ENCODE data around the gene CDK14.

Gene CDK14

DNA sequence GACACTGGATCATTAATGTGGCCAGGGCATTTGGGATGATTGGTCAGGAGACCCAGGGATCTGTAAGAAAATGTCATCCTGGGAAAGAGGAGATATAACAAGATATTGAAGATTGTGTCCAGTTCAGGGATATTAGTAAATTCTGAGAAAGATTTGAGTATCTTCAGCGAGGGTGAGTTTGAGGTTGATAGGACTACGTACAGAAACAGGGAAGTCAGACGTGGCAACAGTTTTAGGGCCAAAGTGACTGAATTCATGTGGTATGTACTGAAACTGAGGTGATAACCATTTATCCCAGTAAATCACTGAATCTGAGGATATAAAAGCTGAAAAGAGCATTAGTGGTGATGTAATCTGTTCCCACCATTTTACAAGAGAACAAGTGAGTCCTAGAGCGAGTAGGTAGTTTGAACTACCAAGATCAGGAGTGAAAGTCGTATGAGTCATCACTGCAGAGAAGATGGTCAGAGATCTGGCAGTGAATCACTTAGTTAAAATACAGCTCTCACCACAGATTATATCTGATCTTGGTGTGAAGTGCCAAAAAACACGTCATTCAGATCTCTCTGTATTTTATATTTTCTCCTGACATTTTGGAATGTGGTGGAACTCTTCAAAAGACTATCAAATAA, 220.5 kb downstream of the CDK14 start:
- H3K4me3 Mint-ChIP-seq = no peak overlapping the region
- peaks cover 15% of the 10 kb centered on the region for H3K9me3 Mint-ChIP-seq
- peaks cover 7% of the 10 kb centered on the region for H3K36me3 Mint-ChIP-seq (ENCODE audit: low read depth)
- H3K27ac Mint-ChIP-seq = no peak overlapping the region
- H3K27me3 Mint-ChIP-seq = peaks cover 6% of the 10 kb centered on the region
- H3K4me1 Mint-ChIP-seq (ENCODE audit: low read depth) = peaks cover 15% of the 10 kb centered on the region

GRCh38 chr7:90817151-90817550, 221.0 kb downstream of the CDK14 start:
- Mint-ChIP-seq H3K36me3 (ENCODE audit: low read depth) (peaks cover 7% of the 10 kb centered on the region), H3K9me3 (peaks cover 15% of the 10 kb centered on the region), H3K27me3 (peaks cover 6% of the 10 kb centered on the region), H3K4me1 (ENCODE audit: low read depth) (peaks cover 15% of the 10 kb centered on the region), H3K27ac (no peak overlapping the region), H3K4me3 (no peak overlapping the region)

DNA sequence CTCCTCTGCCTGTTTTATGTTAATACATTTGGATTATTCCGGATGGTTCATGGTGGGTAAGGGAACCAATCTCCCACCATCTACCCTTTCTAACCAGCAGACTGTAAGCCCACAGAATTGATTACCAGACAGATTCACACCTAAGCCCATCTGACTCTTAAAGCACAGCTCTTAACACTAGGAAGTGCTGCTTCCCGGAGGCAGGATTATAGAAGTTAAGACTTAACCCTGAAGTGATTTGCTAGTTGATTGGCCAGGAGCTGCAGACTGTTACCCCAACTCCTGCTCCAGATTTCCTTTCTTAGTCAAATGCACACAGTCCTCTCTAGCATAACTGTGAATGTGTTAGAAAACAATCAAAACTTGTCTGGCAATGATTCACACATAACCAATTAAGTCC, 221.7 kb downstream of the CDK14 start:
- Mint-ChIP-seq H3K36me3 (ENCODE audit: low read depth) (peaks cover 7% of the 10 kb centered on the region), H3K4me1 (ENCODE audit: low read depth) (peaks cover 15% of the 10 kb centered on the region), H3K4me3 (no peak overlapping the region), H3K9me3 (peaks cover 15% of the 10 kb centered on the region), H3K27me3 (peaks cover 6% of the 10 kb centered on the region), H3K27ac (no peak overlapping the region)

DNA sequence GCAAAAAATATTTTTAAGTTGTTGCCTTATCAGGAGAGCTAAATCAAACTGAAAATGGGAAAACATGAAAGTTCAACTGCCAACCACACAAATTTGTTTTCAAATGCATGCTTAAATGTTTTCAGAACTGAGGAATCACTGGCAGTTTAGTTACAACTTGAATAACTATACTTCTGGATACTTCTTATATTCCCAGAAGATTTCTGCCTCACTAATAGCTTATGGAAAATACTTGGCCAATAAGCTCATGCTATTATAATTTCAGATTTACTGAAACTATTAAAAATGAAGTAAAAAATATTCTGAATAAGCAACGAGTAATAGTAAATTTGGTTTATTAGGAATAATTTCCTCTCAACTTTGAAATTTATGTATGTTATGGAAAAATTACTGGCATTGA, 222.2 kb downstream of the CDK14 start:
- Mint-ChIP-seq H3K36me3 (ENCODE audit: low read depth) (peaks cover 7% of the 10 kb centered on the region), H3K4me3 (no peak overlapping the region), H3K4me1 (ENCODE audit: low read depth) (peaks cover 15% of the 10 kb centered on the region), H3K27ac (no peak overlapping the region), H3K27me3 (peaks cover 6% of the 10 kb centered on the region), H3K9me3 (peaks cover 15% of the 10 kb centered on the region)

GRCh38 chr7:90821961-90822620, 226.0 kb downstream of the CDK14 start:
- H3K27me3 Mint-ChIP-seq = peaks cover 6% of the 10 kb centered on the region
- no peak overlapping the region for H3K27ac Mint-ChIP-seq
- H3K36me3 Mint-ChIP-seq (ENCODE audit: low read depth) = peaks cover 7% of the 10 kb centered on the region
- H3K9me3 Mint-ChIP-seq = peaks cover 13% of the 10 kb centered on the region
- H3K4me3 Mint-ChIP-seq = no peak overlapping the region
- H3K4me1 Mint-ChIP-seq (ENCODE audit: low read depth) = peaks cover 9% of the 10 kb centered on the region

DNA sequence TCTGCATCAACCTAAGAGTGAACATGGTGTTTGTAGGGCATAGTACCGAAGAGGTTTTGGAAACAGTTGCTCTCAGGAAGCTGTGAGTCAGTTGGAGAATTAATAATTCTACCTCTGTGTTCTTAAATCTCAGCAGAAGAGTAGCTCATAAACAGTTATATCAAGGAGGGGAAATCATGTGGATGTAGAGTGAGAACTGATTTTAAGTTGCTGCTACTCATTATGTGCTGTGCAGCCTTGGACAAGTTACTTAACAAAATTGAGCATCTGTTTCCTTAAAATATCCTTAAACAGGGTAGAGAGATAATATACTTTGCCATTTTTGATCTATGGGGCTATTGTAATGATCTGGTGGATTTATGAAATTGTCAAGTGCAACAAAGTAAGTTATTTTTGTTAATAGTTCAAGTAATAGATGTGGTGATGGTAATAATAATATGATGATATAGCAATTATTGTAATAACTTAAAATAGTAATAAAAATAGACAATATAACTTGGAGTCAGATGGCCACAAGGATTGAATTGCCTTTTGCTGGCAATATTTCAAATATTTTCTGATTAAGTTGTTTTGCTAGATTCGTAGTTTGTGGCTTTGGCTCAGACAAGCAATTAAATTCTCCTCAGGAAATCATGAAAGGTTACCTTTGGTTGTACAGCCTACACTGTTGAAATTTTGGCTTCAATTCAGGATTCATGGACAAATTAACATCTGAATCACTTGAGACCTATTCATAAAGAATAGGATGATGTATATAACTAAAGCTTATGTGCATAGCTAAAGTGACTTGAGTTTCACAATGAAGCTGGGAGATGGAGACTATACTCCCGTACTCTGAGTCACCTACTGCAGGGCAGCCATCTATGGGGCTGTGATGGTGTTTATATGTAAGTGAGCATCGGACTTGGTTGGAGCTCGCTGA, 228.5 kb downstream of the CDK14 start:
- Mint-ChIP-seq H3K9me3 (peaks cover 25% of the 10 kb centered on the region), H3K27ac (no peak overlapping the region), H3K4me3 (no peak overlapping the region), H3K36me3 (ENCODE audit: low read depth) (peaks cover 7% of the 10 kb centered on the region), H3K4me1 (ENCODE audit: low read depth) (no peaks in the 10 kb centered on the region), H3K27me3 (peaks cover 6% of the 10 kb centered on the region)

DNA sequence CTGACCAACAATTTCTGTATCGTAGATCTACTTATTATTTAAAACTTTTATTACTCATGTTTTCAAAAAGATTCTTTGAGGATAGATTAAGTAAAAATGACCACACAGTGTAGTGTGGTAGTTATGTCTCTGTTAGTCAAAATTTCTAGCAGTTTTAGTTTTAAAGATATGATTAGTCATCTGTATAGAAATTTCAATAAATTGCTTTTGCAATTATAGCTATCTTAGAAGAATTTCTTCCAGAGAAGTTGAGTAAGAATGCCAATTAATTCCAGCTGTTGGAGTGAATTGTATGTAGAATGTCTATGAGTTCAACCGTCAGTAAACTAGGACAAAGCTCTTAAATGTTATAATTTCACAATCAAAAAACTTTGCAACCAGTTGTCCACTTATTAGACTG, 229.7 kb downstream of the CDK14 start:
- Mint-ChIP-seq H3K4me1 (ENCODE audit: low read depth) (no peaks in the 10 kb centered on the region), H3K9me3 (peaks cover 22% of the 10 kb centered on the region), H3K27me3 (no peaks in the 10 kb centered on the region), H3K27ac (no peak overlapping the region), H3K36me3 (ENCODE audit: low read depth) (peaks cover under 1% of the 10 kb centered on the region), H3K4me3 (no peak overlapping the region)

- H3K27ac Mint-ChIP-seq = no peak overlapping the region
- no peaks in the 10 kb centered on the region for H3K27me3 Mint-ChIP-seq
- H3K36me3 Mint-ChIP-seq (ENCODE audit: low read depth) = no peaks in the 10 kb centered on the region
- no peaks in the 10 kb centered on the region for H3K4me1 Mint-ChIP-seq (ENCODE audit: low read depth)
- no peak overlapping the region for H3K4me3 Mint-ChIP-seq
- peaks cover 24% of the 10 kb centered on the region for H3K9me3 Mint-ChIP-seq
These were observed 232.5 kb downstream of the CDK14 start for GRCh38 chr7:90828601-90829000.

DNA sequence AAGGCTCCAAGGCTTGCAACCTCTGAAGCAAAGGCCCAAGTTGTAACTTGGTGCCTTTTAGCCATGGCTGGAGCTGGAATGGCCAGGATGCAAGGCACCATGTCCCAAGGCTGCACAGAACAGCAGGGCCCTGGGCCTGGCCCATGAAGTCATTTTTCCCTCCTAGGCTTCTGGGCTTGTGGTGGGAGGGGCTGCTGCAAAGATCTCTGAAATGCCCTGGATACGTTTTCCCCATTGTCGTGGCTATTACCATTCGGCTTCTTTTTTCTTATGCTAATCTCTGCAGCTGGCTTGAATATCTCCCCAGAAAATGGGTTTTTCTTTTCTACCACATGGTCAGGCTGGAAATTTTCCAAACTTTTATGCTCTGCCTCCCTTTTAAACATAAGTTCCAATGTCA, 234.2 kb downstream of the CDK14 start:
- H3K27ac Mint-ChIP-seq = no peak overlapping the region
- no peaks in the 10 kb centered on the region for H3K27me3 Mint-ChIP-seq
- H3K36me3 Mint-ChIP-seq (ENCODE audit: low read depth) = no peaks in the 10 kb centered on the region
- H3K4me3 Mint-ChIP-seq = no peak overlapping the region
- H3K4me1 Mint-ChIP-seq (ENCODE audit: low read depth) = no peaks in the 10 kb centered on the region
- peaks cover 24% of the 10 kb centered on the region for H3K9me3 Mint-ChIP-seq

- H3K27me3 Mint-ChIP-seq = no peaks in the 10 kb centered on the region
- H3K4me3 Mint-ChIP-seq = no peak overlapping the region
- no peak overlapping the region for H3K27ac Mint-ChIP-seq
- H3K36me3 Mint-ChIP-seq (ENCODE audit: low read depth) = no peaks in the 10 kb centered on the region
- H3K9me3 Mint-ChIP-seq = peaks cover 17% of the 10 kb centered on the region
- H3K4me1 Mint-ChIP-seq (ENCODE audit: low read depth) = no peaks in the 10 kb centered on the region
These were observed 236.6 kb downstream of the CDK14 start for GRCh38 chr7:90832726-90833125.

DNA sequence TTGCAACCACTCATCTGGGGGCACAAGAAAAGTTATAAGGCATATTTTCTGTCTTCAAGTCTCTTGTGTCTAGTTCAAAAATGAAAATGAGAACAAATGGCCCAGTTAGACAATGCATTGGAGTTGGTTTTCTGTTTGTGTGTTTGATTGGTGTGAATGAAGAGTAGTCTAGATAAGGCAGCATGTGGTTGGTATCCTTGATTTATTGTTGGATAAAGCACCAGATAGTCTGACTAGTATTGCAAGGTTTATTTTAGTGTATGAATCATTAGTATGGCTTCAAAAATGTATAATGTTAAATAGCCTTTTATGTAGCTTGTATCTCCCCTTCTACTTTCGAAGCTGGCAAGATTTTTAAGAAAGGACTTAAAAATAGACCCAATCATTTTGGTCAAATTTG, 237.3 kb downstream of the CDK14 start:
- H3K27me3 Mint-ChIP-seq = no peaks in the 10 kb centered on the region
- peaks cover 21% of the 10 kb centered on the region for H3K9me3 Mint-ChIP-seq
- no peak overlapping the region for H3K27ac Mint-ChIP-seq
- no peaks in the 10 kb centered on the region for H3K4me1 Mint-ChIP-seq (ENCODE audit: low read depth)
- no peak overlapping the region for H3K4me3 Mint-ChIP-seq
- no peaks in the 10 kb centered on the region for H3K36me3 Mint-ChIP-seq (ENCODE audit: low read depth)

DNA sequence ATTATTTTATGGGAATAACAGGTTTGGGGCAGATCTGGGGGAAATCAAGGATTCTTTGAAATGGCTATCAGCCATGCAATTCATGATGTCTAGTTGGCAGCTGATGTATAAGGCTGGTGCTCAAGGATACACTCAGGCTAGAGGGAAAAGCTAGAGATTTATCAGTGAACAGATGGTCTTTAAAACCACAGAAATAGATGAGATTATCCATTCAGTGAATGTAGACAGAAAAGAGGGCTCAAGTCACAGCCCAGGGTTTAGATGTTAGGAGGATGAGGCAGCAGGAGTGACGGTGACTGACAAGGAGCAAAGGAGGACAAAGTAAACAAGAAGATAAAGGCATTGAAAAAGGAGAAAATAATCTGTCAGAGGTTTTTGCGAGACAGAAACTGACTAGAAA, 238.7 kb downstream of the CDK14 start:
- no peaks in the 10 kb centered on the region for H3K27me3 Mint-ChIP-seq

GRCh38 chr7:90835861-90836260, 239.7 kb downstream of the CDK14 start:
- Mint-ChIP-seq H3K36me3 (ENCODE audit: low read depth) (peaks cover 5% of the 10 kb centered on the region), H3K4me1 (ENCODE audit: low read depth) (no peaks in the 10 kb centered on the region), H3K9me3 (peaks cover 17% of the 10 kb centered on the region), H3K27me3 (no peaks in the 10 kb centered on the region), H3K4me3 (no peak overlapping the region), H3K27ac (no peak overlapping the region)

More for the DNA sequence above, 238.7 kb downstream of the CDK14 start:
- Mint-ChIP-seq H3K9me3 (peaks cover 22% of the 10 kb centered on the region), H3K4me1 (ENCODE audit: low read depth) (no peaks in the 10 kb centered on the region), H3K4me3 (no peak overlapping the region), H3K27ac (no peak overlapping the region), H3K36me3 (ENCODE audit: low read depth) (peaks cover 5% of the 10 kb centered on the region)

DNA sequence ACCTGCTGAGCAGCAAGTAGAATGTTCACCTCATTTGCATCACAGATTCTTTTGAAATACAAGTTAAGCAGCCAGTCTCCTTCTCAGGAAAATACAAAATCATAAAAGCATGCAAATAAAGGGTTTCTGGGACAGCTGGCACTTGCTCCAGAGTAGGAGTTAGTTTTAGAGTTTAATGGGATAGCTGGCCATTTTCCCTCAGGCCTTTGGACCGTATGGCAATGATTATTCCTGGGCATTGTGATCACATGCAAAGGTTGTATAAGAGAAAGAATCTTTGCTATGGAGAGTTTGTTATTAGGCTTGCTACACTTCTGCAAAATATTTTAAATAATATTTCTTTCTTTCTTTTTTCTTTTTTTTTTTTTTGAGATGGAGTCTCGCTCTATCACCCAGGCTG, 240.8 kb downstream of the CDK14 start:
- H3K4me3 Mint-ChIP-seq = no peak overlapping the region
- peaks cover 5% of the 10 kb centered on the region for H3K36me3 Mint-ChIP-seq (ENCODE audit: low read depth)
- peaks cover 12% of the 10 kb centered on the region for H3K9me3 Mint-ChIP-seq
- H3K4me1 Mint-ChIP-seq (ENCODE audit: low read depth) = no peaks in the 10 kb centered on the region
- H3K27me3 Mint-ChIP-seq = no peaks in the 10 kb centered on the region
- no peak overlapping the region for H3K27ac Mint-ChIP-seq

GRCh38 chr7:90838799-90839198, 242.7 kb downstream of the CDK14 start:
- Mint-ChIP-seq H3K36me3 (ENCODE audit: low read depth) (peaks cover 5% of the 10 kb centered on the region), H3K4me3 (no peak overlapping the region), H3K27ac (no peak overlapping the region), H3K9me3 (peaks cover 12% of the 10 kb centered on the region), H3K27me3 (no peaks in the 10 kb centered on the region), H3K4me1 (ENCODE audit: low read depth) (no peaks in the 10 kb centered on the region)

All from stimulated activated naive CD8-positive, alpha-beta T cell treated with anti-CD3 and anti-CD28 coated beads, Interleukin-15, Interleukin-2, amounts not matched to agents 100 ng/mL and 50 ng/mL, for 24 hours (primary cell).